ENCODE measurements around the gene CALN1.
A peak's percentile ranks its signal among the peaks of the same experiment; 100 is the strongest.
"Not testable (repeated sequence)": the region's sequence is repeated elsewhere in the genome, so short reads cannot be mapped to it uniquely, and the experiment has no call there.

The CALN1 gene

DNA sequence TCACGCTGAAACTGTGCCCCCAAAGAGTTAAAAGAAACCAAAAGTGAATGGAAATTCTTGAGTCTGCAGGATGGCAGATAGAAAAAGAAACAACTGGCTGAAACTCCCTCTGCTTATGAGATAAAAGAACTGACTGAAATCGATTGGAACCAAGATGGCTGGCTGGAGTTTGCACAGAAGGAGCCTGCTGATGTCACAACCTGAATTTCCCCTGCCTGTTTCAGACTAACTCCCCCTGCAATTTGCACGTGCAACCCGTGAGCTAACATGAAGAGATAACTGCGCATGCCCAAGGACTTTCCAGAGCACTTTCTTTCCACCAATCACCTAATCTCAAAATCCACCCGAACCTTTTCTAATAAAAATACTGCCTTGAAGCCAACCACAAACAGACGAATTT, 435.5 kb downstream of the CALN1 start:
- Histone ChIP-seq H3K4me3 (no peak overlapping the region), H3K4me2 (no peak overlapping the region), H3K27ac (no peak overlapping the region), H3K27me3 (no peaks in the 10 kb centered on the region), H3K36me3 (no peaks in the 10 kb centered on the region), H3K9ac (no peak overlapping the region), H3K4me1 (peaks cover 18% of the 10 kb centered on the region), H4K20me1 (no peaks in the 10 kb centered on the region), H3K9me3 (no peaks in the 10 kb centered on the region)
- TF ChIP-seq Cebpa-rat (IDR thresholded peaks at IDR 0.05), result no peak

GRCh38 chr7:71974611-71975010, 437.5 kb downstream of the CALN1 start:
- H3K27me3 ChIP-seq, result no peaks in the 10 kb centered on the region
- no peaks in the 10 kb centered on the region for H3K36me3 ChIP-seq
- TF ChIP-seq Cebpa-rat (IDR thresholded peaks at IDR 0.05), result no peak
- H3K27ac ChIP-seq, result no peak overlapping the region
- no peaks in the 10 kb centered on the region for H4K20me1 ChIP-seq
- H3K9ac ChIP-seq, result no peak overlapping the region
- no peak overlapping the region for H3K4me2 ChIP-seq
- no peak overlapping the region for H3K4me3 ChIP-seq
- H3K4me1 ChIP-seq, result no peaks in the 10 kb centered on the region
- no peaks in the 10 kb centered on the region for H3K9me3 ChIP-seq

GRCh38 chr7:71972534-71972933, 439.6 kb downstream of the CALN1 start:
- no peak overlapping the region for H3K4me2 ChIP-seq
- H3K4me1 ChIP-seq, result no peaks in the 10 kb centered on the region
- no peak overlapping the region for H3K27ac ChIP-seq
- TF ChIP-seq Cebpa-rat (IDR thresholded peaks at IDR 0.05), result no peak
- H3K9ac ChIP-seq, result no peak overlapping the region
- H3K9me3 ChIP-seq, result no peaks in the 10 kb centered on the region
- no peaks in the 10 kb centered on the region for H3K36me3 ChIP-seq
- no peak overlapping the region for H3K4me3 ChIP-seq
- no peaks in the 10 kb centered on the region for H3K27me3 ChIP-seq
- no peaks in the 10 kb centered on the region for H4K20me1 ChIP-seq

DNA sequence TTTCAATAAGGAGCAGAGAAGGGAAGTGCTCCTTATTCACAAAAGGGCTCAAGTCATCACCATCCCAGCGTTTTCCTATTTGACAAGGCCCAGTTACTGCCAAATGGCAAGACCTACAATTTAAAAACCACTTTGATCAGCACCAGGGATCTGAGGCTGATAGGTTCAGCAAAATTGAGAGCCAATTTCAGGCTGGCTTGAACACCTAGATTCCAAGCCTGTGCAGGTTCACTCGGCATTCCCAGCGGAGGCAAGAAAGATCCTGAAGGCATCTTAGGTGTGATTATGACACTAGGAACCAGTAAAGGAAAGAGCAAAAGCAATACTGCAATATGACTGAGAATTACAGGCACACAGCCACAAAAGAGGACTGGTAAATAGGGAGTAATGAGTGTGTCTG, 441.4 kb downstream of the CALN1 start:
- no peaks in the 10 kb centered on the region for H3K9me3 ChIP-seq
- no peak overlapping the region for H3K9ac ChIP-seq
- H3K27me3 ChIP-seq, result no peaks in the 10 kb centered on the region
- no peaks in the 10 kb centered on the region; the same call in 1 of the 2 replicates for H3K4me1 ChIP-seq
- H3K4me2 ChIP-seq, result no peak overlapping the region
- TF ChIP-seq Cebpa-rat (IDR thresholded peaks at IDR 0.05), result no peak
- H3K4me3 ChIP-seq, result no peak overlapping the region
- no peak overlapping the region for H3K27ac ChIP-seq
- no peaks in the 10 kb centered on the region for H4K20me1 ChIP-seq
- H3K36me3 ChIP-seq, result no peaks in the 10 kb centered on the region

GRCh38 chr7:71962636-71963035, 449.5 kb downstream of the CALN1 start:
- no peaks in the 10 kb centered on the region; the same call in 1 of the 2 replicates for H3K4me1 ChIP-seq
- H3K27me3 ChIP-seq, result no peaks in the 10 kb centered on the region
- H3K9ac ChIP-seq, result no peak overlapping the region
- H3K9me3 ChIP-seq, result no peaks in the 10 kb centered on the region
- H3K4me3 ChIP-seq, result no peak overlapping the region
- TF ChIP-seq Cebpa-rat (IDR thresholded peaks at IDR 0.05), result no peak
- no peaks in the 10 kb centered on the region for H3K36me3 ChIP-seq
- no peak overlapping the region for H3K4me2 ChIP-seq
- no peaks in the 10 kb centered on the region for H4K20me1 ChIP-seq
- H3K27ac ChIP-seq, result no peak overlapping the region

- Histone ChIP-seq H3K9ac (no peak overlapping the region), H3K4me1 (no peaks in the 10 kb centered on the region; the same call in 1 of the 2 replicates), H3K36me3 (no peaks in the 10 kb centered on the region), H4K20me1 (no peaks in the 10 kb centered on the region), H3K9me3 (no peaks in the 10 kb centered on the region), H3K4me3 (no peak overlapping the region), H3K27ac (no peak overlapping the region), H3K27me3 (no peaks in the 10 kb centered on the region), H3K4me2 (no peak overlapping the region)
- TF ChIP-seq Cebpa-rat (IDR thresholded peaks at IDR 0.05), result no peak
These were observed 450.9 kb downstream of the CALN1 start for GRCh38 chr7:71961283-71961682.

- Histone ChIP-seq H3K9me3 (no peaks in the 10 kb centered on the region), H3K4me2 (no peak overlapping the region), H3K27me3 (no peaks in the 10 kb centered on the region), H3K36me3 (no peaks in the 10 kb centered on the region), H3K4me3 (no peak overlapping the region), H3K27ac (no peak overlapping the region), H3K9ac (no peak overlapping the region), H3K4me1 (peaks cover 17% of the 10 kb centered on the region), H4K20me1 (no peaks in the 10 kb centered on the region)
- no peak for TF ChIP-seq Cebpa-rat (IDR thresholded peaks at IDR 0.05)
These were observed 470.0 kb downstream of the CALN1 start for GRCh38 chr7:71942115-71942514.

GRCh38 chr7:71937840-71938371, 474.2 kb downstream of the CALN1 start:
- no peaks in the 10 kb centered on the region for H3K27me3 ChIP-seq
- no peaks in the 10 kb centered on the region for H3K36me3 ChIP-seq
- peaks cover 33% of the 10 kb centered on the region for H3K4me1 ChIP-seq
- H3K4me2 ChIP-seq, result peak overlapping the region; percentile 75
- H4K20me1 ChIP-seq, result no peaks in the 10 kb centered on the region
- peak; percentile 80 for TF ChIP-seq Cebpa-rat (IDR thresholded peaks at IDR 0.05)
- H3K9me3 ChIP-seq, result peaks cover 30% of the 10 kb centered on the region
- H3K27ac ChIP-seq, result peak overlapping the region; percentile 45; the same call in 1 of the 2 replicates
- H3K4me3 ChIP-seq, result no peak overlapping the region
- 0 out of 2 replicates have a peak overlapping the region, but pooled peaks have one; percentile 15 for H3K9ac ChIP-seq

DNA sequence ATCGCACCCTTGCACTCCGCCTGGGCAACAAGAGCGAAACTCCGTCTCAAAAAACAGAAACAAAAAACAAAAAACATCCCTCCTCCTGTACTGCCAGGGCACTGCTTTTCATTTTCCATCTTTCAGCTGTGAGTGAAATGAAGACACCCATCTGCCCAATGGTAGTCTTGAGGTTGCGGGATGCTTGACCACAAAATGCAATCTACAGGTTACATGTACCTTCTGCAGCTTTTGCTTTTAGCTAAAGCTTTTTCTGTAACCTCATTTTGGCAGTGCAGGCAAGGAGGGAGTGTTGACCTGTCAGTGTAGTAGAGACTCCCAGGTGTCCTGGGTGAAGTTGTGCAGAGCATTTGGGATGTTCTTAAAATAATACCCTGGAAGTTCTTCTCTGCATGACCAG, 476.5 kb downstream of the CALN1 start:
- TF ChIP-seq Cebpa-rat (IDR thresholded peaks at IDR 0.05), result no peak
- no peak overlapping the region for H3K9ac ChIP-seq
- H3K4me2 ChIP-seq, result peak overlapping the region; percentile 75
- no peaks in the 10 kb centered on the region for H3K27me3 ChIP-seq
- no peaks in the 10 kb centered on the region for H3K36me3 ChIP-seq
- H3K4me3 ChIP-seq, result no peak overlapping the region
- no peaks in the 10 kb centered on the region for H4K20me1 ChIP-seq
- H3K27ac ChIP-seq, result peak overlapping the region; percentile 9; the same call in 1 of the 2 replicates
- peaks cover 46% of the 10 kb centered on the region for H3K9me3 ChIP-seq
- peaks cover 33% of the 10 kb centered on the region for H3K4me1 ChIP-seq

- H3K4me3 ChIP-seq, result no peak overlapping the region
- no peak overlapping the region for H3K27ac ChIP-seq
- H3K4me2 ChIP-seq, result no peak overlapping the region
- peaks cover 28% of the 10 kb centered on the region for H3K4me1 ChIP-seq
- H4K20me1 ChIP-seq, result no peaks in the 10 kb centered on the region
- H3K9ac ChIP-seq, result no peak overlapping the region
- peaks cover 46% of the 10 kb centered on the region for H3K9me3 ChIP-seq
- H3K36me3 ChIP-seq, result no peaks in the 10 kb centered on the region
- H3K27me3 ChIP-seq, result no peaks in the 10 kb centered on the region
- no peak for TF ChIP-seq Cebpa-rat (IDR thresholded peaks at IDR 0.05)
These were observed 478.7 kb downstream of the CALN1 start for GRCh38 chr7:71933426-71933825.

GRCh38 chr7:71925663-71926062, 486.5 kb downstream of the CALN1 start:
- H3K4me1 ChIP-seq, result no peaks in the 10 kb centered on the region
- H3K4me2 ChIP-seq, result no peak overlapping the region
- no peaks in the 10 kb centered on the region for H3K27me3 ChIP-seq
- no peaks in the 10 kb centered on the region for H3K36me3 ChIP-seq
- no peak overlapping the region for H3K9ac ChIP-seq
- H4K20me1 ChIP-seq, result no peaks in the 10 kb centered on the region
- no peak overlapping the region for H3K27ac ChIP-seq
- no peak for TF ChIP-seq Cebpa-rat (IDR thresholded peaks at IDR 0.05)
- no peak overlapping the region for H3K4me3 ChIP-seq
- peaks cover 32% of the 10 kb centered on the region for H3K9me3 ChIP-seq

DNA sequence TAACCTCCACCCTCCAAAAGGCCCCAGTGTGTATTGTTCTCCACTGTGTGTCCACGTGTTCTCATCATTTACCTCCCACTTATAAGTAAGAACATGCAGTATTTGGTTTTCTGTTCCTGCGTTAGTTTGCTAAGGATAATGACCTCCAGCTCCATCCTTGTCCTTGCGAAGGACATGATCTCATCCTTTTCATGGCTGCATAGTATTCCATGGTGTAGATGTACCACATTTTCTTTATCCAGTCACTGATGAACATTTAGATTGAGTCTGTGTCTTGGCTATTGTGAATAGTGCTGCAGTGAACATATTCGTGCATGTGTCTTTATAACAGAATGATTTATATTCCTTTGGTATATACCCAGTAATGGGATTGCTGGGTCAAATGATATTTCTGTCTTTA, 497.9 kb downstream of the CALN1 start:
- not testable (repeated sequence) for H3K36me3 ChIP-seq, H4K20me1 ChIP-seq, H3K27ac ChIP-seq, H3K4me2 ChIP-seq, H3K9ac ChIP-seq, H3K27me3 ChIP-seq, H3K4me3 ChIP-seq, H3K4me1 ChIP-seq
- H3K9me3 ChIP-seq, result peaks cover 21% of the 10 kb centered on the region

Data from BLaER1 (cell line).